GM23338 (cell line): ENCODE data around the gene PRDM5. TPM values are rescaled to one million over a fixed set of nuclear protein-coding genes. Genes with fewer than 3 reads are reported as not detected.

Source experiments
- ATAC-seq: fragments of 200-7000 bp; cut with Tn5 transposase; 3 replicates; pipeline ENCODE4 v1.9.1; 2020
- DNase-seq: peaks from one replicate; pipeline ENCODE4 v3.0.0-alpha.2; 2015; ENCODE audit warnings: low spot score
- H2AFZ ChIP-seq: fragments of 200-600 bp; sonication (generic); 2 replicates; pipeline ENCODE4 v1.8.0; 2016; ENCODE audit warnings: antibody characterized with exemption, mild to moderate bottlenecking, moderate library complexity
- H3F3A ChIP-seq: fragments of 200-600 bp; sonication (generic); replicated peaks from 2 replicates; pipeline ENCODE4 v1.8.0; 2017; ENCODE audit warnings: antibody characterized with exemption, mixed run types, low read depth
- H3K27ac ChIP-seq: fragments of 200-600 bp; sonication (generic); 2 replicates; pipeline ENCODE4 v1.6.1; 2016; ENCODE audit warnings: low read depth
- H3K27me3 ChIP-seq: fragments of 200-600 bp; sonication (generic); 2 replicates; pipeline ENCODE4 v1.8.0; 2016; ENCODE audit warnings: mild to moderate bottlenecking, mixed run types, moderate library complexity; ENCODE audit not compliant: insufficient read depth
- H3K36me3 ChIP-seq: fragments of 200-600 bp; sonication (generic); 2 replicates; pipeline ENCODE4 v1.8.0; 2016; ENCODE audit warnings: mild to moderate bottlenecking; ENCODE audit not compliant: insufficient read depth
- H3K4me1 ChIP-seq: fragments of 200-600 bp; sonication (generic); 2 replicates; pipeline ENCODE4 v1.8.0; 2016; ENCODE audit warnings: mild to moderate bottlenecking, moderate library complexity; ENCODE audit not compliant: insufficient read depth
- H3K4me2 ChIP-seq: fragments of 200-600 bp; sonication (generic); 2 replicates; pipeline ENCODE4 v1.7.1; 2017; ENCODE audit warnings: mixed run types
- H3K4me3 ChIP-seq: fragments of 200-600 bp; sonication (generic); 2 replicates; pipeline ENCODE4 v1.6.1; 2016; ENCODE audit warnings: mixed run types
- H3K79me2 ChIP-seq: fragments of 200-600 bp; sonication (generic); replicated peaks from 2 replicates; pipeline ENCODE4 v1.8.0; 2017; ENCODE audit warnings: mild to moderate bottlenecking; ENCODE audit not compliant: insufficient read depth
- H3K9me2 ChIP-seq: fragments of 200-600 bp; sonication (generic); 2 replicates; pipeline ENCODE4 v1.8.0; 2017; ENCODE audit not compliant: insufficient read depth
- H4K20me1 ChIP-seq: fragments of 200-600 bp; sonication (generic); replicated peaks from 2 replicates; pipeline ENCODE4 v1.8.0; 2017; ENCODE audit warnings: mild to moderate bottlenecking; ENCODE audit not compliant: insufficient read depth
- H3K27ac Mint-ChIP-seq: 2 replicates; pipeline ENCODE4 v1.8.0; 2020; ENCODE audit warnings: inconsistent platforms, mild to moderate bottlenecking, moderate library complexity, mixed read lengths
- H3K27me3 Mint-ChIP-seq: 3 replicates; pipeline ENCODE4 v1.8.0; 2022; ENCODE audit warnings: low read depth, mild to moderate bottlenecking, moderate library complexity, mixed read lengths, inconsistent platforms; ENCODE audit not compliant: insufficient read depth, poor library complexity
- H3K36me3 Mint-ChIP-seq: 3 replicates; pipeline ENCODE4 v1.8.0; 2021; ENCODE audit warnings: low read depth, mild to moderate bottlenecking, inconsistent platforms, moderate library complexity, mixed read lengths
- H3K4me1 Mint-ChIP-seq: 3 replicates; pipeline ENCODE4 v1.8.0; 2020; ENCODE audit warnings: mild to moderate bottlenecking, inconsistent platforms, mixed read lengths
- H3K4me3 Mint-ChIP-seq: 3 replicates; pipeline ENCODE4 v1.8.0; 2021; ENCODE audit warnings: moderate library complexity, mild to moderate bottlenecking, inconsistent platforms, mixed read lengths
- H3K9me3 Mint-ChIP-seq: 3 replicates; pipeline ENCODE4 v1.8.0; 2020; ENCODE audit warnings: moderate library complexity, mild to moderate bottlenecking, inconsistent platforms, mixed read lengths
- CREB1 ChIP-seq: fragments of 250-450 bp; sonication (Bioruptor Pico); IDR thresholded peaks from 2 replicates; pipeline ENCODE4 v1.5.0; 2020; ENCODE audit warnings: low read depth, mild to moderate bottlenecking, moderate library complexity
- CTCF ChIP-seq, 2 experiments: fragments of 200-600 bp in 1 of 2; sonication (generic) in 1 of 2; conservative IDR thresholded peaks; 2 replicates each; pipeline versions ENCODE4 v1.5.1 to v1.6.1; 2016 to 2017; ENCODE audit warnings: antibody characterized with exemption in 2 of 2, low read depth in 2 of 2, mild to moderate bottlenecking in 2 of 2, moderate library complexity in 1 of 2
- ETS1 ChIP-seq: IDR thresholded peaks from 2 replicates; pipeline ENCODE4 v1.6.1; 2016; ENCODE audit warnings: antibody characterized with exemption
- EZH2 ChIP-seq: fragments of 200-600 bp; sonication (generic); IDR thresholded peaks from one replicate; pipeline ENCODE4 v1.8.0; 2017; ENCODE audit warnings: antibody characterized with exemption, mild to moderate bottlenecking, low read depth; ENCODE audit not compliant: unreplicated experiment
- EZH2phosphoT487 ChIP-seq: fragments of 200-600 bp; sonication (generic); IDR thresholded peaks from one replicate; pipeline ENCODE4 v1.8.1; 2018; ENCODE audit warnings: antibody characterized with exemption; ENCODE audit not compliant: unreplicated experiment
- JUNB ChIP-seq: IDR thresholded peaks from one replicate; pipeline ENCODE4 v1.6.1; 2016; ENCODE audit warnings: antibody characterized with exemption; ENCODE audit not compliant: unreplicated experiment
- NANOG ChIP-seq: IDR thresholded peaks from 2 replicates; pipeline ENCODE4 v1.6.1; 2016; ENCODE audit warnings: antibody characterized with exemption, borderline replicate concordance
- POLR2AphosphoS5 ChIP-seq: IDR thresholded peaks from 2 replicates; pipeline ENCODE4 v1.6.1; 2016; ENCODE audit warnings: antibody characterized with exemption, low read depth
- STAT1 ChIP-seq: IDR thresholded peaks from one replicate; pipeline ENCODE4 v1.6.1; 2016; ENCODE audit warnings: antibody characterized with exemption; ENCODE audit not compliant: unreplicated experiment
- ZNF114 ChIP-seq: fragments of 250-450 bp; sonication (Bioruptor Pico); IDR thresholded peaks from 2 replicates; pipeline ENCODE4 v1.5.0; 2020; ENCODE audit warnings: mild to moderate bottlenecking, moderate library complexity
- ZNF331 ChIP-seq: fragments of 250-450 bp; sonication (Bioruptor Pico); IDR thresholded peaks from 2 replicates; pipeline ENCODE4 v1.5.0; 2020; ENCODE audit warnings: low read depth, mild to moderate bottlenecking, moderate library complexity
- ZNF462 ChIP-seq: fragments of 250-450 bp; sonication (Bioruptor Pico); IDR thresholded peaks from 2 replicates; pipeline ENCODE4 v1.5.0; 2020; ENCODE audit warnings: mild to moderate bottlenecking, moderate library complexity
- polyA plus RNA-seq: library from polyadenylated mRNA; unstranded; fragments of >200 nt; fragmentation: Nextera tagmentation; extraction: Ambion mirVana; gene quantifications from 2 replicates; pipeline ENCODE4 v1.2.1, GENCODE V29; 2016
- total RNA-seq: library from RNA; depleted of rRNA; stranded (reverse); fragments of >200 nt; shearing (Covaris generic); gene quantifications from 2 replicates; pipeline ENCODE4 v1.2.3, GENCODE V29; 2014

Gene PRDM5
- total and polyA plus RNA-seq, 2 experiments from 2014 or later = 11.2 to 40.4 TPM

GRCh38 chr4:120724656-120725055 lies 197.9 kb downstream of the PRDM5 start:
- peaks cover 3% of the 10 kb centered on the region for H3K27me3 Mint-ChIP-seq

More at GRCh38 chr4:120724656-120725055, 197.9 kb downstream of the PRDM5 start:
- H3K27me3 ChIP-seq = no peaks in the 10 kb centered on the region
- no peak overlapping the region for H3K4me3 ChIP-seq
- ATAC-seq (no peak), DNase-seq (no peak)
- no peaks in the 10 kb centered on the region for H3K36me3 ChIP-seq
- no peaks in the 10 kb centered on the region for H3F3A ChIP-seq
- no peak overlapping the region for H2AFZ ChIP-seq
- no peak for TF ChIP-seq ZNF331
- no peak for TF ChIP-seq ETS1
- no peak for TF ChIP-seq JUNB
- TF ChIP-seq CREB1 (CRISPR knock-in tag) = no peak
- no peak for TF ChIP-seq EZH2
- TF ChIP-seq EZH2phosphoT487 = no peak
- no peak for TF ChIP-seq POLR2AphosphoS5
- TF ChIP-seq CTCF (conservative IDR thresholded peaks at IDR 0.05; ENCODE audit: low read depth in 2 of 2) = no peak
- TF ChIP-seq NANOG = no peak
- TF ChIP-seq ZNF462 = no peak
- TF ChIP-seq STAT1 = no peak
- no peak for TF ChIP-seq ZNF114 (CRISPR knock-in tag)
- H3K9me2 ChIP-seq = no peaks in the 10 kb centered on the region
- Mint-ChIP-seq H3K36me3 (no peaks in the 10 kb centered on the region; the same call in 2 of the 3 replicates), H3K27ac (0 out of 2 replicates have a peak overlapping the region, but pooled peaks have one; percentile 10), H3K9me3 (no peaks in the 10 kb centered on the region), H3K4me3 (no peak overlapping the region), H3K4me1 (peaks cover 39% of the 10 kb centered on the region)
- no peaks in the 10 kb centered on the region for H4K20me1 ChIP-seq
- no peak overlapping the region for H3K27ac ChIP-seq
- H3K79me2 ChIP-seq = no peaks in the 10 kb centered on the region
- no peak overlapping the region for H3K4me2 ChIP-seq
- H3K4me1 ChIP-seq = peaks cover 32% of the 10 kb centered on the region
